Left hindlimb (tissue), 1 donor: ENCODE measurements around the gene FAM20C.

Experiments
- DNase-seq: peaks from one replicate; pipeline ENCODE4 v3.0.0-alpha.2; 2018

Gene FAM20C

DNA sequence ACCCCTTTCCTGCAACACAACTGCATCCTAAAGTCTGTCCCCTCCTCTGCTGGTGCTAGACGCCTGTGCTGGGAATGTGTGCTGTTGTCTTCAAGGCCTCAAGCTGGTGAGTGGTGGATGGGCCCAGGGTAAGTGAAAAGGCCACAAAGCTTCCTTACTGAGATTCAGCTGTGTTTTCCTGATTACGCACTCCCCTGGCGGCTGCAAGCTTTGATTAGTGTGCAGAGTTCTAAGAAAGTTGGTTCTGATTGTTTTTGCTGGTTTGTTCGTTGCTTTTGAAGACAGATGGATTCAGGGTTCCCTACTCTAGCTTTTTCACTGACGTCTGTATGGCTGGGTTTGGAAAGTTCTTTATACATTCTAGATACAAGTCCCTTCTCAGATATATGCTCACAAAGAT lies 85.7 kb downstream of the FAM20C start:
- DNase-seq: no peak

GRCh38 chr7:279821-280220 lies 87.5 kb downstream of the FAM20C start:
- peak; percentile 3 for DNase-seq

DNA sequence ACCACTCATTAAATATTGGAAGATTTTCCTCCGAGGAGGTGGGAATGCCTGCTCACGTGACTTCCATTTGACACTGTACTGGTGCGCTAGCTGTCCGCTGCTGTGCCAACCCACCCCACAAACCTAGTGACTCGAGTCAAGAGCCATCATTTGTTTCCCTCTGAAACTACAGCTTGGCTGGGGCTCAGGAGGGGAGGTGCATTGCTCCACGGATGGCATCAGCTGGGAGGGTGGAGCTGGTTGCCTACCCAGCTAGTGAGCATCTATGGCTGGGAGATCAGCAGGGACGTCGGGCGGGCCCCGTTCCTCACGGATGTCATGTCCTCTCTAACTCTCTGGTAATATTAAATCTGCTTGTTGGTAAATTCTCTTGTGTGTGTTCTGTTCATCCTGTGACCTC lies 88.1 kb downstream of the FAM20C start:
- DNase-seq: peak; percentile 12

- DNase-seq: no peak
Observed at GRCh38 chr7:281637-282036, 89.3 kb downstream of the FAM20C start.

DNA sequence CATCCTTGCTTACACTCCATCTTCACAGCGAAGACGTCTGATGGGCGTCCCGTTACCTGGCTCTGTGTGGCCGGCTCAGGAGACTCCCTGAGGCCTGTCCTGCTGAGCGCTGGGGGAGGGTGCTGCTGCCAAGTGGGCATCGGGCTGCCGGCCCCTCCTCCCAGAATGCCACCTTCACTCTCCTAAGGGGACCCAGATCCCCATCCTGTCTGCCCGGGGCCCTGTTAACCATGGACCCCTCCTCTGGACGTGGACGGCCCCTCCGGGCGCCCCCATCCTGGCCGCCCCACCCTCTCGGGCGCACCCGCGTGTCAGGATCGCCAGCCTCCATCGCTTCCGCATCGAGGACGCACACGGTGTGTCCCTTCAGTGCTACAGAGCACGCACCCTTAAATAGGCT lies 90.2 kb downstream of the FAM20C start:
- DNase-seq: peak; percentile 28

DNA sequence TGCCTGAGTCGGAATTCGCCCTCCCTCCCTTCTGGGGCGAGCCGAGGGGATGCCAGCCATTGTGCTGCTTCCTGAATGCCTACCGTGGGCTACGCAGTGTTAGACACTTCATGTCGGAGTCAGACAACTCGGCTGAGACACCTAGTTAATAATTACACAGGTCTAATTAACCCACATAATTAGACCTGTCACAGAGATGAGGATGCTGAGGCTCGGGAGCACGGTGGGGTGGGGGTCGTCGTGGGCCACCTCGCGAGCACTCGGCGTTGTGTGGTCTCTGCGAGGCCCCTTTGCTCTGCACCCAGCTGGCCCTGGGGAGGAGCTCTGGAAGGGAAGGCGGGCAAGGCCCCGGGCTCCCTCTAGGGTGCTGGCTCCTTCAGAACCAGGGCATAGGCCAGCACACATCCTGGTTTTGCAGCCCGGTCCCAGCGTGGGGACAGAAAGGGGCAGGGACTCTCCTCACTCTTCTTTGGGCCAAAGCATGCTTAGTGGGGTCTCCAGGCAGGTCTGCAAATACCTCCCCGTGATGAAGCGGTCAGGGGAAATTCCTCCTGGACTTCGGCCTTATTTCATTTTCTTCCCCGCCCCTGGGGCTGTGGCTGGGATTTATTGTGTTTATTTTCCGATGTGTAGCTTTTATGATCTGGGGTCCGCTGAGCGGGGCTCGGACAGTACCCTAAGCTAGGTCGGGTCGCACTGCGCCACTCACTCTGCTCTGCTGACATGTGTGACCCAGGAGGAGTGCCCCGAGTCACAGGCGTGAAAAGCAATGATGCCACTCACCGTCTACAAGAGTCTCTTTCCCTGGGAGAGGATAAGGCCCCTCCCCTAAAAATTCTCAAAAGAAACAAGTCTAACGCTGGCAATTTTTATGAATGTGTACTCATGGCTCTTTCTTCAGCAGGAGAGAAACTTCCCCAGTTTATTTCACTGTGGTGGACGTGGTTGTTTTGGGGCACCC lies 92.7 kb downstream of the FAM20C start:
- DNase-seq: peak; percentile 11

GRCh38 chr7:285731-286130 lies 93.4 kb downstream of the FAM20C start:
- DNase-seq: no peak

DNA sequence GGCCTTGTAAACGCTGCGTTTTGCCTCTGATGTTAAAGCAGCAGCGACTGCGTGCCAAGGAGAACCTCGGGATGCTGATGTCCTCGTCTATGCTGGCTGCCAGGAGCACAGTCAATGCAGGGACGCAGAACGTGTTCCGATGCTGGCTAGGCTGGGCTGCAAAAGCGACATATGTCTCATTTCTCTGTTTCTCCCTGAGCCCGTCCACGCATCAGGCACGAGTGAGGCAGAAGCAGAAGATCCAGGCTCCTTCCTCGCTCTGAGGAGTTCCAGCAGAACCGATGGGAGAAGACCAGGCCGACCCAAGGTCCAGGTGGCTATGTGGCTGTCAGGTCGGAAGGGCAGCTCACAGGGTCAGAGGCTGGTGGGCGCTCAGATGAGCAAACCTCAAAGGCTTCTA lies 93.9 kb downstream of the FAM20C start:
- DNase-seq: no peak

DNA sequence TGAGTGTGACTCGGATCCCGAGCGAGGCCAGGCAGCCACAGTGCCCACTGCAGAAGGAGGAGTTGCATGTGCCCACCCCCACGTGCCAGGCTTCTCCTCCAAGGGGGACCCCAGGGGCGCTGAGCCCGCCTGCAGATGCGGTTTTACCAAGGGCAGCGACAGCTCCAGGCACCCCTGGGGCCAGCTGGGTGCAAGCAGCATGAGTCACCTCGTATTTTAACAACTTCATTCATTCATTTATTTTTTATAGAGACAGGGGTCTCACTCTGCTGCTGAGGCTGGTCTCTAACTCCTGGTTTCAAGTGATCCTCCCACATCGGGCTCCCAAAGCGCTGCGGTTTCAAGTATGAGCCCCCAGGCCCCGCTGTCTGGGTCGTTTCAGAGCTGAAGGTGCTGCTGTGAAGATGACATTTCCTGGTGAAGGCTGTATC lies 96.3 kb downstream of the FAM20C start:
- no peak for DNase-seq

- DNase-seq: no peak
Observed at GRCh38 chr7:289209-289755, 96.9 kb downstream of the FAM20C start.

DNA sequence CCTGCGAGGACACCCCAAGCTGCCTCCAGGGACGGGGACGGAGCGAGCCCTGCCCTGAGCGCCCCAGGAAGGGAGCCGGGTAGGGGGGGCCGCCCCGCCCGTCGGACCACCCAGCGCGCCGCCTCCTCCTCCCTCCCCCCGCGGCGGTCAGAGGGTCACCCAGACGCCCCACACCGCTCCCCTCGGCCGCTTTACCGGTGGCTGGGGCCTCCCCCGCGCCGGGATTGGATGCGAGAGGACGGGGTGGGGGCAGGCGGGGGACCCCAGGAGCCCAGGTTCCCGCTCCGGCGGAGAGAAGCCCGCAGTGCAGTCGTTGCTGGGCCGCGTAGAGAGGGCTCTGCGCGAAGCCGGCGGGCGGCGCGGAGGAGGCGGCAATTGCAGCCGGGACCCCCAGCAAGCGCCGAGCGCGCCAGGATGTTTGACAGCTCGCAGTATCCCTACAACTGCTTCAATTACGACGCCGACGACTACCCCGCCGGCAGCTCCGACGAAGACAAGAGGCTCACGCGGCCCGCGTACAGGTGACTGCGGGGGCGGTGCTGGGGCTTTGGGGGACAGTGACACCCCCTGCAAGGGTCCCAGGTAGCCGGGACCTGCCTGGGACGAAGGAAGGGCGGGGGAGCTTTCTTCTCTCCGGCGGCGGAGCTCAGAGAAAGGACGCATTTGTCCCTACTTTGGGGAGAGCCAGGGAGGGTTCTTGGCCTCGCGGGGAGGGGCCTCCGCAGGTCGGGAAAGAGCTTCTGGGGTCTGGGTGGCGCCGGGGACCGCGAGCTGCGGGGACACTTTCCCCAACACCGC lies 97.6 kb downstream of the FAM20C start, which contains the start of gene FOXL3:
Gene FOXL3 (plus strand): TSS at position 415 of the 798 bp plus-strand sequence. CDS start 0 bp downstream, at position 415.
- no peak for DNase-seq

DNA sequence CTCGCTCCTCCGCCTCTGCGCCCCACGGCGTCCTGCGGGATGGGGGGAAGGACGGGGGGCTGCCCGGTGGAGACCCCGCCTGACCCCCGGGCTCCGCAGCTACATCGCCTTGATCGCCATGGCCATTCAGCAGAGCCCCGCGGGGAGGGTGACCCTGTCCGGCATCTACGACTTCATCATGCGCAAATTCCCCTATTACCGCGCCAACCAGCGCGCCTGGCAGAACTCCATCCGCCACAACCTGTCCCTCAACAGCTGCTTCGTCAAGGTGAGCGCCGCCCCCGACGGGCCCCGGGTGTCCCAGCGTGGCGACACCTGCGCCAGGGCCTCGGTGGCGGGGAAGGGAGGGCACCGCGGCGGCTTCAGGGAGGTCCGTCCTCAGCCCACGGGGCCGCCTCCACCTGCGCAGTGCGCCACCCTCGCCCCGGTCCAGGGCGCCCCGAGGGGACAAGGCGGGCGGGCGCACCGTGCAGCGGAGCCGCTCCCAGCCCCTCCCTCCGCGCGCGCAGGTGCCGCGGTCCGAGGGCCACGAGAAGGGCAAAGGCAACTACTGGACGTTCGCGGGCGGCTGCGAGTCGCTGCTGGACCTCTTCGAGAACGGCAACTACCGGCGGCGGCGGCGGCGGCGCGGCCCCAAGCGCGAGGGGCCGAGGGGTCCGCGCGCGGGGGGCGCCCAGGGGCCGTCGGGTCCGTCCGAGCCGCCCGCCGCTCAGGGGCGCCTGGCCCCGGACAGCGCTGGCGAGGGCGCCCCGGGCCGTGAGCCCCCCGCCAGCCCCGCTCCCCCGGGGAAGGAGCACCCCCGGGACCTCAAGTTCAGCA lies 98.4 kb downstream of the FAM20C start:
- no peak for DNase-seq

DNA sequence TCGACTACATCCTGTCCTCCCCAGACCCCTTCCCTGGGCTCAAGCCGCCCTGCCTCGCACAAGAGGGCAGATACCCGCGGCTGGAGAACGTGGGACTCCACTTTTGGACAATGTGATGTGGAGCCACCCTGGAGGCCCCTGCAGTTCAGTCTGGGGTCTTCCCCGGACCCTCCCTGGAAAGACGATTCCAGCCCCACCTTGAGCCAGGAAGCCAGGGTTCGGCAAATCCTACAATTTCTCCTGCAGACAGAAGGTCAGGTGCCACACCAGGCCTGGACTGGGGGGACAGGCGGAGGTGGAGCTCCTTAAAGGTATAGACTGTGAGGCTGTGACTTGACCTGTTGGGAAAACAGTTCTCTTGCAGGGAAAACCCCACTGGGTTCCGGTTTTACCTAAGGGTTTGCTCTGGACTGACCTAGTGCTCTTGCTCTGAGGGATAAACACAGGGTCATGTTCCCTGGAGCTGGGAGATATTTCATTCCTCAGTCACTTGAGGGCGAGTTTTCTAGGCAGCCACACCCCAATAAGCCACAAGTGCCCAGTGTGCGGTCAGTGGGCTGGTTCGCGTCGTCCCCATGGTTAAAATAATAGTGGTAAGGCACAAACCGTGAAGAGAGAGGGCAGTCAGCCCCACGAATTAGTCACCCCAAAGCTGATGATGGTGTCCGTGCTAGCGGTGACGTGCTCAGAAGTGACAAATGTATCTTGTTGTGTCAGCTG lies 99.2 kb downstream of the FAM20C start:
- no peak for DNase-seq

DNA sequence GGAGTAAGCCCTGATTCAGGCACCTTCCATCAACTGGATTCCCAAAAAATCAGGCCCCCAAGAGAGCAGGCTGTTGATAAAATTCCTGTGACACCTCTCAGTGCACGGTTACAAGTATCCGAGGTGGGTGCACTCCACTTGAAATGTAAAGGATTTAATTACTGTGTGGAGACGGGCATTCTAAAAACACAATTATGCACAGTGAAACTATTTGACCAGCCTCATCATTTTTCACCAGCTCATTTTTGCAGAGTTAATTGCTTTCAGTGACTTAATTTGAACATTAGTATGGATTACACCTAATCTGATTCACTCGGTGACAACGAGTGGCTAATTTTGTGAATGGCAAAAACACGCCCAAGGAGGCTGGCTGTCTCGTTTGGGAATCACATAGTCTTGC lies 99.9 kb downstream of the FAM20C start:
- DNase-seq: no peak

- no peak for DNase-seq
Observed at GRCh38 chr7:292826-293225, 100.5 kb downstream of the FAM20C start.

GRCh38 chr7:293681-294439 lies 101.5 kb downstream of the FAM20C start:
- DNase-seq: no peak

DNA sequence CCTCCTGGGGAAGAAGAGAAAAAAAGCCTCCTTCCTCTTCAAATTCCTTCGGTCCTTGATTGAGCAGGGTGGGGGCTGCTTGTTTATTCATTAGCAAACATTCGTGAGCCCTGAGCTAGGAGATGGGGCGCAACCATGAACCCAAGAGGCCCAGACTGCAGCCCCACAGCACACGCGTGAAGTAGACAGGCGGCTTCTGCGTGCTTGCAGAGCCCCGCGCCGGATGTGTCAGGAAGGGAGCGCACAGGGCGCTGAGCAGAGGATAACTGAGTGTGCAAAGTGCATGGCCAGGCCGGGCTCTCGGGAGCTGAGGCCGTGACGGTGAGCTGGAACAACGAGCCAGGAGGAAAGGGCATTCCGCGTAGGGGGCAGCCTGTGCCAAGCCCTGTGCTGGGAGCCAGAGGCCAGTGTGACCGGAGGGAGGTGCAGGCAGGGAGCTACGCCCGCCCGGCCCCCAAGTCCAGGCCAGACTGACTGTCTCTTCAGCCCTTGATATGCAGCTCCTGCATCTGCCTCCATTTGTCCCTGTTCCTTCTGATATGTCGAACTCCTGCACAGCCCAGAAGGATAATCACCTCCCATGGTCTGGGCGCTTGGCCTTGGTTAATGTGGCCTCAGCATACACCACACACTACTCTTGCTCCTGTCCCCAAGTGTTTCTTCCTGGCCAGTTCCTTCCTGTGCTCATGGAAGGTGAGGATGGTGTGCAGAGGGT lies 102.2 kb downstream of the FAM20C start:
- DNase-seq: no peak

GRCh38 chr7:295155-296154 lies 103.1 kb downstream of the FAM20C start:
- DNase-seq: no peak

- DNase-seq: no peak
Observed at GRCh38 chr7:296373-296945, 104.1 kb downstream of the FAM20C start.
